Parietal lobe (tissue), 2 donors: ENCODE results near the gene PRR14L. TPM values are rescaled to one million over a fixed set of nuclear protein-coding genes. Genes with fewer than 3 reads are reported as not detected.

Experiments
- small RNA-seq: library from RNA; depleted of rRNA; stranded (forward); fragments of <200 nt; gene quantifications from one replicate; pipeline ENCODE3, GENCODE V24; 2014; ENCODE audit warnings: low replicate concordance
- total RNA-seq: library from RNA; depleted of rRNA; stranded (reverse); fragments of >200 nt; gene quantifications from one replicate; pipeline ENCODE4 v1.2.3, GENCODE V29; 2014

The PRR14L gene
- 47.3 TPM for total RNA-seq

GRCh38 chr22:31749636-31750364 lies at the start of gene PRR14L:
Gene PRR14L (minus strand): TSS chr22:31750132. CDS start chr22:31738860, 11,272 bp downstream.

DNA sequence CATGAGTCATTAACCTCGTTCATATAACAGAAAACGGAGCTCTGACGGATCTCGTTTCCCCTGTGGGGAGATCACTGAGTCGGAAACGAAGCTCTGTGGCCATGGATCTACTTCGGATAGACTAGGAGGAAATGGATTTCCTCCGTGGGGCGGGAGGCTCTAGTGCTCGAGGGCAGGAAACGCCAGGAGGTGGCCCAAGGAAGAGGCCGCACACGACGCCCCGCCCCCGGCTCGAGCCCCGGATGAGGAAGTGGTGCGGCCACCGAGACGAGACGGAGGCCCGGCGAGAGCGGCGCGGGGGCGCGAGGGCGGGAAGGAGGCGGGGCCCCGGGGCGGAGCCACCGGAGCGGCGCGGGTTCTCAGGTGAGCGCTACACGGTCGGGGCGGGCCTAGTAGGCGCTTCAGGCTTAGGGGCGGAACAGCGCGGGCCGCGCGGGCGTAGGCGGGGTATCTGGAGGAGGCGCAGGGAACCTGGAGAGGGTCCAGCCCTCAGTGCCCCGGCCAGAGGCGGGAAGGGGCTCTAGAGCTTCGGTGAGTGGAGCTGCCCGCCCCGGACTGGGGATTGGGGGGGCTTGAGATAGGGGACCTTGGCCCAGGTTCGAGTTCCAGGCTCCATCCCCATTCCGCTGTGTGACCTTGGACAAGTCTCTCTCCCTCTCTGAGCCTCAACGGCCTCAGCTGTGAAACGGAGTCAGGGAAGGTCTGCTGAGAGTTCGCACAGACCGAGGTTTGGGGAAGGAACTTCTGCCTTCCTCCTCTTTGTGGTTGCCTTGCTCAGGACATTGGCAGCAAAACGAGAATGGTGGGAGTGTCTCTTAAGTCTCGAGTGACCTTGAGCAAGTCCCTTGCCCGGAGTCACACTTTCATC lies 3.9 kb upstream of the PRR14L start, which contains the start of gene DEPDC5:
DEPDC5 (plus strand) TSS at position 386 of the 868 bp plus-strand sequence. CDS start 903 bp downstream, outside the sequence.

GRCh38 chr22:31661851-31662667 lies 87.9 kb downstream of the PRR14L start, which contains the start of gene PISD:
Gene PISD (minus strand): TSS chr22:31662215. CDS start chr22:31662208, 7 bp downstream.

Small RNAs within 50 kb of the gene (small RNA-seq; reads per million reads assigned to genes)
- not detected for gene RN7SL20P

Other genes starting within 250 kb of the PRR14L start
- gene PISD, start 87.9 kb downstream of the PRR14L start, total RNA-seq, result 50.4 TPM
- 42.9 TPM for gene DEPDC5, start 3.9 kb upstream of the PRR14L start, total RNA-seq
- 209 TPM for gene YWHAH, start 194.4 kb upstream of the PRR14L start, total RNA-seq